NCI-H1092 (cell line): ENCODE measurements around the gene CPA4.

ENCODE experiments used
- DNase-seq: peaks from one replicate; lab custom pipeline; 2025; lab: John Stamatoyannopoulos, UW

The CPA4 gene

GRCh38 chr7:130345725-130346124, 52.8 kb downstream of the CPA4 start:
- no peak for DNase-seq

- no peak for DNase-seq
These were observed 53.4 kb downstream of the CPA4 start for GRCh38 chr7:130346177-130346905.

GRCh38 chr7:130346941-130347340, 54.0 kb downstream of the CPA4 start:
- no peak for DNase-seq

GRCh38 chr7:130349911-130350782, 57.2 kb downstream of the CPA4 start:
- DNase-seq = no peak

GRCh38 chr7:130350945-130351790, 58.2 kb downstream of the CPA4 start:
- DNase-seq = peak; percentile 83

- no peak for DNase-seq
These were observed 58.8 kb downstream of the CPA4 start for GRCh38 chr7:130351791-130352090.

GRCh38 chr7:130352194-130353074, 59.5 kb downstream of the CPA4 start:
- DNase-seq = peak; percentile 99

GRCh38 chr7:130353196-130353595, 60.2 kb downstream of the CPA4 start:
- DNase-seq = no peak

- no peak for DNase-seq
These were observed 63.3 kb downstream of the CPA4 start for GRCh38 chr7:130356121-130356875.

- no peak for DNase-seq
These were observed 64.1 kb downstream of the CPA4 start for GRCh38 chr7:130356876-130357611.

- DNase-seq = no peak
These were observed 65.5 kb downstream of the CPA4 start for GRCh38 chr7:130358471-130358870.

- no peak for DNase-seq
These were observed 66.4 kb downstream of the CPA4 start for GRCh38 chr7:130359276-130359857.

GRCh38 chr7:130360518-130360917, 67.6 kb downstream of the CPA4 start:
- DNase-seq = no peak

GRCh38 chr7:130361681-130362080, 68.7 kb downstream of the CPA4 start:
- no peak for DNase-seq

- no peak for DNase-seq
These were observed 69.4 kb downstream of the CPA4 start for GRCh38 chr7:130362251-130362816.

- no peak for DNase-seq
These were observed 70.3 kb downstream of the CPA4 start for GRCh38 chr7:130363026-130363847.

- DNase-seq = no peak
These were observed 71.5 kb downstream of the CPA4 start for GRCh38 chr7:130364451-130364850.

GRCh38 chr7:130365088-130365487, 72.1 kb downstream of the CPA4 start:
- DNase-seq = no peak
